ENCODE measurements around the gene HES1. TPM values are rescaled to one million over a fixed set of nuclear protein-coding genes. Genes with fewer than 3 reads are reported as not detected.
"Not testable (repeated sequence)": the region's sequence is repeated elsewhere in the genome, so short reads cannot be mapped to it uniquely, and the experiment has no call there.

HES1 gene
- polyA plus RNA-seq, 1 donor (not counting 4 experiments of a cell fraction or from before 2014, with no cell fraction given) = 138 TPM

DNA sequence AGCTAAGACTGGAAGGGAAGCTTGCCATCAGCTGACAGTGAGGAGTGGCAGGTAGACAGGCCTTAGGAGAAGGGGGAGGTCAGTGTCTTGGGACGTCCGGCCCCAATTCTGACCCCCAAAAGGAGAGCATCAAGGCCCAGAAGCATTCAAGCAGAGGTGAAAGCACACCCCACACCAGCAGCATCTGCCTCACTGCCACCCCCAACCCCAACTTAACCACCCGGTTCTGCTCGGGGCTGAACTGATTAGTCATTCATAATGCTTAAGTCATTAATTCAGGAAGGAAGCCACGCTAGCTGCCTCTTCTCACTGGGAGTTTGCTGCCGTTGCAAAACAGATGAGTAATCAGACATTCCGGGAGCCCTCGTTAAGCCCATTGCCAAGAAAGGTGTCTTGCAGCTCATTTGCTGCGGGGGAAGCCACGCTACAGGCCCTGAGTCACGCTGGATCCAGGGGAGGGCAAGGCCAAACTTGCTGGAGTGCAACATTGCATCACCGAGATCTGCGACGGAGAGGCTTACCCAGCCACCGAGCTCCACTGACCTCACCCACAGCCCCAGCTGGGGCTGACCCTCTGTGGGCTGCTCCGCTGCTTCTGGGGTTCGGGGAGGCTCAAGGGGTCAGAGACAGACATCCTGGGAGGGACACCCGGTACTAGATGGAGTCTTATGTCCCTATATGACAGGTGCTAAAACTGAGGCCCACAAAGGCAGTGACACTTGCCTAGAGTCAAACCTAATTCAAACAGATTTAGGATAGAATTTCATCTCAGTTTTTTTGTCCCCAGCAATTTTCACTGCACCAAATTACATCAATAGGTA is 46.4 kb upstream of the HES1 start:
- H3K9me3 ChIP-seq (ENCODE audit: control insufficient read depth, low read depth, low read length) = no peaks in the 10 kb centered on the region
- no peaks in the 10 kb centered on the region for H3K36me3 ChIP-seq (ENCODE audit: control insufficient read depth in 2 of 2, extremely low read depth in 1 of 2, insufficient read depth in 2 of 2, low read length in 2 of 2)
- no peaks in the 10 kb centered on the region for H4K20me1 ChIP-seq (ENCODE audit: control insufficient read depth, extremely low read depth, insufficient read depth, low read length)
- H3K27ac ChIP-seq (ENCODE audit: control insufficient read depth, insufficient read depth, low read length) = peak overlapping the region; percentile 88
- no peaks in the 10 kb centered on the region for H3K9me1 ChIP-seq (ENCODE audit: control insufficient read depth, extremely low read depth, insufficient read depth, low read length)
- FAIRE-seq = peak; percentile 94
- peak; percentile 100 for DNase-seq (ENCODE audit: low read depth, low spot score)
- peaks cover 25% of the 10 kb centered on the region for H3K4me1 ChIP-seq (ENCODE audit: control insufficient read depth, extremely low read depth, insufficient read depth, low read length)
- H3K9ac ChIP-seq (ENCODE audit: control insufficient read depth, extremely low read depth, insufficient read depth, low read length) = peak overlapping the region; percentile 73
- peak overlapping the region in 1 of 3 experiments; percentile 28 for H3K4me3 ChIP-seq (ENCODE audit: control insufficient read depth in 2 of 3, extremely low read depth in 1 of 3, insufficient read depth in 2 of 3, low read depth in 1 of 3, low read length in 3 of 3)
- peak overlapping the region; percentile 74 for H3K4me2 ChIP-seq (ENCODE audit: control insufficient read depth, extremely low read depth, insufficient read depth, low read depth, low read length)
- TF ChIP-seq, protein P1, sequence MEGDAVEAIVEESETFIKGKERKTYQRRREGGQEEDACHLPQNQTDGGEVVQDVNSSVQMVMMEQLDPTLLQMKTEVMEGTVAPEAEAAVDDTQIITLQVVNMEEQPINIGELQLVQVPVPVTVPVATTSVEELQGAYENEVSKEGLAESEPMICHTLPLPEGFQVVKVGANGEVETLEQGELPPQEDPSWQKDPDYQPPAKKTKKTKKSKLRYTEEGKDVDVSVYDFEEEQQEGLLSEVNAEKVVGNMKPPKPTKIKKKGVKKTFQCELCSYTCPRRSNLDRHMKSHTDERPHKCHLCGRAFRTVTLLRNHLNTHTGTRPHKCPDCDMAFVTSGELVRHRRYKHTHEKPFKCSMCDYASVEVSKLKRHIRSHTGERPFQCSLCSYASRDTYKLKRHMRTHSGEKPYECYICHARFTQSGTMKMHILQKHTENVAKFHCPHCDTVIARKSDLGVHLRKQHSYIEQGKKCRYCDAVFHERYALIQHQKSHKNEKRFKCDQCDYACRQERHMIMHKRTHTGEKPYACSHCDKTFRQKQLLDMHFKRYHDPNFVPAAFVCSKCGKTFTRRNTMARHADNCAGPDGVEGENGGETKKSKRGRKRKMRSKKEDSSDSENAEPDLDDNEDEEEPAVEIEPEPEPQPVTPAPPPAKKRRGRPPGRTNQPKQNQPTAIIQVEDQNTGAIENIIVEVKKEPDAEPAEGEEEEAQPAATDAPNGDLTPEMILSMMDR (optimal IDR thresholded peaks at IDR 0.05 in 1 of 3, IDR thresholded peaks at IDR 0.05 in 1 of 3, conservative IDR thresholded peaks at IDR 0.05 in 1 of 3; ENCODE audit: extremely low read depth in 1 of 3, insufficient read depth in 2 of 3, low read length in 3 of 3) = no peak
- no peak for TF ChIP-seq EZH2 (IDR thresholded peaks at IDR 0.05; ENCODE audit: low read length)
- no peaks in the 10 kb centered on the region for H3K79me2 ChIP-seq (ENCODE audit: control insufficient read depth, insufficient read depth, low read length)
- dilution Hi-C loops (cut with MboI; ENCODE audit: extremely low pct_ligation_motif_present, low sequenced_read_pairs) = no loop called here
- peak overlapping the region; percentile 73 for H2AFZ ChIP-seq (ENCODE audit: control insufficient read depth, low read length)
- no peaks in the 10 kb centered on the region for H3K27me3 ChIP-seq (ENCODE audit: control insufficient read depth, extremely low read depth, insufficient read depth, low read length)

DNA sequence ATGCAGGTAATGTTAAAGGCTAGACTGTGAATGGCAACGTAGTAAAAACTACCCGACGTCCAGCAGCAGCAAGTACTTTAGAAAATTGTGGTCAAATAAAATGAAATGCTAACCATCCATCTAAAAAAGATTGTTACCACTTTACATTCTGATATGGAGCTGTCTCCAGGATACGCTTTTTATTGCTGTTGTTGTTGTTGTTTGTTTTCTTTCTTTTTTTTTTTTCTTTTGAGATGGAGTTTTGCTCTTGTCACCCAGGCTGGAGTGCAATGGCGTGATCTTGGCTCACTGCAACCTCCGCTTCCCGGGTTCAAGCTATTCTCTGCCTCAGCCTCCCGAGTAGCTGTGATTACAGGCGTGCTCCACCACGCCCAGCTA is 45.8 kb upstream of the HES1 start:
- H3K9me1 ChIP-seq (ENCODE audit: control insufficient read depth, extremely low read depth, insufficient read depth, low read length); H3K36me3 ChIP-seq (ENCODE audit: control insufficient read depth in 2 of 2, extremely low read depth in 1 of 2, insufficient read depth in 2 of 2, low read length in 2 of 2); H2AFZ ChIP-seq (ENCODE audit: control insufficient read depth, low read length); dilution Hi-C loops (cut with MboI; ENCODE audit: extremely low pct_ligation_motif_present, low sequenced_read_pairs); H3K79me2 ChIP-seq (ENCODE audit: control insufficient read depth, insufficient read depth, low read length); H3K9me3 ChIP-seq (ENCODE audit: control insufficient read depth, low read depth, low read length); H4K20me1 ChIP-seq (ENCODE audit: control insufficient read depth, extremely low read depth, insufficient read depth, low read length); DNase-seq (ENCODE audit: low read depth, low spot score); H3K27me3 ChIP-seq (ENCODE audit: control insufficient read depth, extremely low read depth, insufficient read depth, low read length); H3K4me3 ChIP-seq (ENCODE audit: control insufficient read depth in 2 of 3, extremely low read depth in 1 of 3, insufficient read depth in 2 of 3, low read depth in 1 of 3, low read length in 3 of 3); FAIRE-seq: not testable (repeated sequence)
- H3K9ac ChIP-seq (ENCODE audit: control insufficient read depth, extremely low read depth, insufficient read depth, low read length) = peak overlapping the region; percentile 73
- H3K4me1 ChIP-seq (ENCODE audit: control insufficient read depth, extremely low read depth, insufficient read depth, low read length) = peaks cover 27% of the 10 kb centered on the region
- peak overlapping the region; percentile 88 for H3K27ac ChIP-seq (ENCODE audit: control insufficient read depth, insufficient read depth, low read length)
- H3K4me2 ChIP-seq (ENCODE audit: control insufficient read depth, extremely low read depth, insufficient read depth, low read depth, low read length) = peak overlapping the region; percentile 74

All from keratinocyte (primary cell).